ENCODE data around the gene TEKT3.

Gene TEKT3

GRCh38 chr17:15340966-15341365 is 431 bp downstream of the TEKT3 start:
- no peak overlapping the region for H3K27ac ChIP-seq
- H3K9me3 ChIP-seq (ENCODE audit: severe bottlenecking), result no peaks in the 10 kb centered on the region
- no peak for TF ChIP-seq CTCF (IDR thresholded peaks at IDR 0.05; ENCODE audit: low read depth, low read length)
- peak; percentile 11 for DNase-seq
- H3K27me3 ChIP-seq (ENCODE audit: insufficient read depth, low read depth, severe bottlenecking), result peaks cover 33% of the 10 kb centered on the region
- H3K36me3 ChIP-seq, result no peaks in the 10 kb centered on the region
- peak overlapping the region; percentile 57 for H3K4me3 ChIP-seq (ENCODE audit: low read depth, low read length)

GRCh38 chr17:15335446-15335845 is 6.0 kb downstream of the TEKT3 start:
- peaks cover 3% of the 10 kb centered on the region for H3K27me3 ChIP-seq (ENCODE audit: insufficient read depth, low read depth, severe bottlenecking)
- no peak for TF ChIP-seq CTCF (IDR thresholded peaks at IDR 0.05; ENCODE audit: low read depth, low read length)
- H3K36me3 ChIP-seq, result no peaks in the 10 kb centered on the region
- H3K27ac ChIP-seq, result no peak overlapping the region
- no peak overlapping the region for H3K4me3 ChIP-seq (ENCODE audit: low read depth, low read length)
- no peak for DNase-seq
- H3K9me3 ChIP-seq (ENCODE audit: severe bottlenecking), result no peaks in the 10 kb centered on the region

GRCh38 chr17:15334266-15334665 is 7.1 kb downstream of the TEKT3 start:
- Histone ChIP-seq H3K36me3 (no peaks in the 10 kb centered on the region), H3K27me3 (ENCODE audit: insufficient read depth, low read depth, severe bottlenecking) (peaks cover 6% of the 10 kb centered on the region), H3K27ac (no peak overlapping the region), H3K9me3 (ENCODE audit: severe bottlenecking) (no peaks in the 10 kb centered on the region), H3K4me3 (ENCODE audit: low read depth, low read length) (no peak overlapping the region)
- no peak for DNase-seq
- TF ChIP-seq CTCF (IDR thresholded peaks at IDR 0.05; ENCODE audit: low read depth, low read length), result no peak

GRCh38 chr17:15332338-15332737 is 9.1 kb downstream of the TEKT3 start:
- no peak for DNase-seq
- no peak overlapping the region for H3K4me3 ChIP-seq (ENCODE audit: low read depth, low read length)
- no peaks in the 10 kb centered on the region for H3K9me3 ChIP-seq (ENCODE audit: severe bottlenecking)

GRCh38 chr17:15323131-15323530 is 18.3 kb downstream of the TEKT3 start:
- no peak for DNase-seq
- Histone ChIP-seq H3K36me3 (no peaks in the 10 kb centered on the region), H3K27me3 (ENCODE audit: insufficient read depth, low read depth, severe bottlenecking) (no peaks in the 10 kb centered on the region), H3K27ac (no peak overlapping the region), H3K9me3 (ENCODE audit: severe bottlenecking) (no peaks in the 10 kb centered on the region), H3K4me3 (ENCODE audit: low read depth, low read length) (no peak overlapping the region)
- no peak for TF ChIP-seq CTCF (IDR thresholded peaks at IDR 0.05; ENCODE audit: low read depth, low read length)

More at GRCh38 chr17:15332338-15332737, 9.1 kb downstream of the TEKT3 start:
- Histone ChIP-seq H3K27ac (no peak overlapping the region), H3K36me3 (no peaks in the 10 kb centered on the region), H3K27me3 (ENCODE audit: insufficient read depth, low read depth, severe bottlenecking) (peaks cover 8% of the 10 kb centered on the region)
- no peak for TF ChIP-seq CTCF (IDR thresholded peaks at IDR 0.05; ENCODE audit: low read depth, low read length)

- no peak overlapping the region for H3K4me3 ChIP-seq (ENCODE audit: low read depth, low read length)
- H3K9me3 ChIP-seq (ENCODE audit: severe bottlenecking), result no peaks in the 10 kb centered on the region
- TF ChIP-seq CTCF (IDR thresholded peaks at IDR 0.05; ENCODE audit: low read depth, low read length), result no peak
- peaks cover 2% of the 10 kb centered on the region for H3K27me3 ChIP-seq (ENCODE audit: insufficient read depth, low read depth, severe bottlenecking)
- no peaks in the 10 kb centered on the region for H3K36me3 ChIP-seq
- DNase-seq, result no peak
- H3K27ac ChIP-seq, result no peak overlapping the region
Measured at GRCh38 chr17:15321556-15322251, 19.7 kb downstream of the TEKT3 start.

All from WERI-Rb-1 (cell line).